Fibroblast of villous mesenchyme (primary cell): ENCODE measurements around the gene RPL36A. TPM values are rescaled to one million over a fixed set of nuclear protein-coding genes. Genes with fewer than 3 reads are reported as not detected.

Experiments used
- DNase-seq: peaks from one replicate; pipeline ENCODE4 v3.0.0-alpha.2; 2010; ENCODE audit warnings: low read depth
- H3K4me3 ChIP-seq: 2 replicates; pipeline ENCODE4 v1.5.1; 2011; ENCODE audit warnings: low read depth, mild to moderate bottlenecking, low read length
- CTCF ChIP-seq: IDR thresholded peaks from 2 replicates; pipeline ENCODE4 v1.5.1; 2012; ENCODE audit warnings: low read depth, mild to moderate bottlenecking, low read length; ENCODE audit not compliant: insufficient read depth
- total RNA-seq: library from RNA; depleted of rRNA; stranded (reverse); fragments of >200 nt; gene quantifications from 2 replicates; pipeline ENCODE4 v1.2.3, GENCODE V29; 2012

Gene RPL36A
- total RNA-seq, 1 donor = 103 TPM

- TF ChIP-seq CTCF = no peak
- no peak overlapping the region for H3K4me3 ChIP-seq
- DNase-seq = no peak
Observed at GRCh38 chrX:101360390-101360789, 30.4 kb upstream of the RPL36A start.

GRCh38 chrX:101362116-101362515 lies 28.7 kb upstream of the RPL36A start:
- TF ChIP-seq CTCF = no peak
- DNase-seq = no peak

GRCh38 chrX:101362757-101363156 lies 28.1 kb upstream of the RPL36A start:
- no peak for TF ChIP-seq CTCF
- no peak overlapping the region for H3K4me3 ChIP-seq
- no peak for DNase-seq

More at GRCh38 chrX:101362116-101362515, 28.7 kb upstream of the RPL36A start:
- H3K4me3 ChIP-seq = no peak overlapping the region

- no peak for TF ChIP-seq CTCF
- DNase-seq = no peak
- H3K4me3 ChIP-seq = no peak overlapping the region
Observed at GRCh38 chrX:101365301-101365795, 25.5 kb upstream of the RPL36A start.

GRCh38 chrX:101368800-101369199 lies 22.0 kb upstream of the RPL36A start:
- TF ChIP-seq CTCF = no peak

GRCh38 chrX:101369687-101370086 lies 21.1 kb upstream of the RPL36A start:
- TF ChIP-seq CTCF = no peak
- no peak for DNase-seq
- H3K4me3 ChIP-seq = no peak overlapping the region

More at GRCh38 chrX:101368800-101369199, 22.0 kb upstream of the RPL36A start:
- no peak overlapping the region for H3K4me3 ChIP-seq
- no peak for DNase-seq

GRCh38 chrX:101370888-101371504 lies 19.8 kb upstream of the RPL36A start:
- DNase-seq = no peak
- TF ChIP-seq CTCF = no peak
- H3K4me3 ChIP-seq = no peak overlapping the region
